OCI-LY1 (cell line): Measurements from ENCODE around the gene PAPOLB.

Experiments
- CTCF ChIP-seq: fragments of 200-600 bp; sonication (generic), shearing (Covaris generic); IDR thresholded peaks from 2 replicates; pipeline ENCODE4 v1.5.1; 2017; ENCODE audit warnings: mild to moderate bottlenecking, antibody characterized with exemption, low read length, moderate library complexity, mixed read lengths
- EZH2 ChIP-seq: fragments of 200-600 bp; sonication (generic), shearing (Covaris generic); IDR thresholded peaks from 2 replicates; pipeline ENCODE4 v1.8.0; 2017; ENCODE audit warnings: borderline replicate concordance, mixed run types, mild to moderate bottlenecking, antibody characterized with exemption, low read length, moderate library complexity, mixed read lengths

GRCh38 chr7:4837041-4837802, 24.6 kb downstream of the PAPOLB start:
- TF ChIP-seq CTCF (no peak), EZH2 (no peak)
